Astrocyte of the spinal cord (primary cell): ENCODE results near the gene PSMA6.

Source experiments
- DNase-seq: peaks from one replicate; pipeline ENCODE4 v3.0.0; 2011; ENCODE audit warnings: low read depth, low spot score
- H3K4me3 ChIP-seq: 2 replicates; pipeline ENCODE4 v1.5.1; 2011; ENCODE audit warnings: low read depth, mild to moderate bottlenecking, low read length, moderate library complexity
- CTCF ChIP-seq: IDR thresholded peaks from 2 replicates; pipeline ENCODE4 v1.5.1; 2012; ENCODE audit warnings: low read depth, mild to moderate bottlenecking, low read length, inconsistent platforms
- in situ Hi-C: cut with HindIII; loops from 2 replicates; pipeline ENCODE4 v1.10.0; 2017; ENCODE audit warnings: low sequenced_read_pairs

Gene PSMA6

DNA sequence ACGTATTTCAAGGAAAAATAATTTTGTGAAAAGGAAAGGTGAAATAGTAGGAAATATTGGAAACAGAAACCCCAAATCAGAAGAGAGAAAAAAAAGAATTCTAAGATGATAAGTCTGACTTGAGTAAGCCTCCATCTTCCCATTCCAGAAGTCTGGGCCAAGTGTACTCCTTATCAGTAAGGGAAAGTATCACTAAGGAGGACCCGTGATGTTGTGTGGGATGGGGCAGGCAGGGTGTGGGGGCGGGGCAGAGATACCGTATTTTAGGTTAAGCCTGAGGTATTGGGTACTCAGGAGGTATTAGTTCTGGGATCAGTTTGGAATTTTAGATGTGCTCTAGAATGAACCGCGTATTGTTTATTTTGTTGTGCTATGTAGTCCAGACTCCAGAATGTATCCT, 33.8 kb upstream of the PSMA6 start:
- DNase-seq: no peak
- TF ChIP-seq CTCF: no peak
- in situ Hi-C loops: no loop called here
- no peak overlapping the region for H3K4me3 ChIP-seq

DNA sequence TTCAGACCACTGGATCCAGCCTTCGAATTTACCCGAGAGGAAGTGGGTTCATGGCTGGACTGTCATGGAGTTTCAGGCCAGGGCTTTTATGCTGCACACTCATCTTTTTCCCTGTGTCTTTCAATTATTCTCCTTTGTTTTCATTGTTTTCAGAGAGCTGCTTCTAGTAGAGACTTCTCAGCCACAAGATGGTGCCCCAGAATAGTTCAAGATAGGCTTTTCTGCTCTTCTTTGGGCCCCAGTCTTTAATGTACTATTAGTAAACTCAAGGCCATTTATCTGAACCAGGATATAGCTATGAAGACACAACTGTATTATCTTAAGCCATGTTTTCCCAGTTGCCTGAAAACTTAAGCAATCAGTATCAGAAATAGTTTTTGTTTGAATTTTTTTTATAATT, 30.4 kb upstream of the PSMA6 start:
- H3K4me3 ChIP-seq: no peak overlapping the region
- in situ Hi-C loops: no loop called here
- no peak for TF ChIP-seq CTCF
- DNase-seq: peak; percentile 15

GRCh38 chr14:35262436-35262835, 29.7 kb upstream of the PSMA6 start:
- in situ Hi-C loops: no loop called here
- H3K4me3 ChIP-seq: no peak overlapping the region
- TF ChIP-seq CTCF: no peak
- DNase-seq: no peak

DNA sequence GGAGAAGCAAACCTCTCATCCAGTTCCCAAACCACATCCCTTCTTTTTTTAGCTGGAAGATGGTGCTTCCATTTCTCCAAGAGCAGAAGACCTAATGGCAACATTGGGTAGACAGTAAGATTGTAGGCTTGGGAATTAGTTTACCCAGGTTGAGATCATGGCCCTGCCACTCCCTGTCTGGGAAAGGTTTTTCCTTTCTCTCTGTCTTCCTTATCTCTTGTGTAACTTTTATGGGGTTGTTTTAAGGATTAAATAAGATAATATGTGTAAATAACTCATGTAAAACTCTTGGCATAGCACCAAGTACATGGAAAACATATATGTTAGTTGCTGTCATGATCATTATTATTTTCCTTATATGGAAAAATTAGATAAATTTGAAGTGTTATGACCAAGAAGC, 23.2 kb upstream of the PSMA6 start:
- no peak for DNase-seq
- no peak for TF ChIP-seq CTCF
- no peak overlapping the region for H3K4me3 ChIP-seq
- in situ Hi-C loops: no loop called here

DNA sequence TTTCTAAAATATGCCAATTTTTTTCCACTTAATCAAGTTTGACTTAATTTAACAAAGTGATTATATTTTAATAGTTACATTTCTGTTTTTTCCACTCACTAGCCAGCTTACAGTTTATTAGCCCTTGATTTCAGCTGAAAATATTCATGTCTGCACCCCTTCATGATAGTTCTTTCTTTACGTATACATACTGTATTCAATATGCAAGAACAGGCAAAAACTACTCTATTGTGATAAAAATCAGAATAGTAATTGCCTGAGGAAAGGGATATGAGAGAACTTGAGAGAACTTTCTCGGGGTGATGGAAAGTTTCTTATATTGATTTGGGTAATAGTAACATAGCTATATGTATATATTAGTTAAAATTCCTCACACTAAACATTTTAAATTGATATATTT, 17.4 kb upstream of the PSMA6 start:
- in situ Hi-C loops: no loop called here
- no peak for TF ChIP-seq CTCF
- H3K4me3 ChIP-seq: no peak overlapping the region
- DNase-seq: no peak

- TF ChIP-seq CTCF: no peak
- no peak overlapping the region for H3K4me3 ChIP-seq
- in situ Hi-C loops: no loop called here
- no peak for DNase-seq
Observed at GRCh38 chr14:35277179-35277578, 15.0 kb upstream of the PSMA6 start.

GRCh38 chr14:35279369-35279768, 12.8 kb upstream of the PSMA6 start:
- no peak for DNase-seq
- in situ Hi-C loops: no loop called here
- H3K4me3 ChIP-seq: no peak overlapping the region
- TF ChIP-seq CTCF: no peak
